Neural progenitor cell (in vitro differentiated cells): ENCODE measurements around the gene INPP4A. TPM values are rescaled to one million over a fixed set of nuclear protein-coding genes. Genes with fewer than 3 reads are reported as not detected.

ENCODE experiments used
- DNase-seq: peaks from one replicate; pipeline ENCODE4 v3.0.0-alpha.2; 2016; ENCODE audit warnings: low spot score
- H2AFZ ChIP-seq: fragments of 200-600 bp; sonication (generic); replicated peaks from 2 replicates; pipeline ENCODE4 v1.6.1; 2016; ENCODE audit warnings: antibody characterized with exemption
- H3F3A ChIP-seq: fragments of 200-600 bp; sonication (generic); 2 replicates; pipeline ENCODE4 v1.6.1; 2016; ENCODE audit warnings: antibody characterized with exemption, low read depth
- H3K27ac ChIP-seq: fragments of 200-600 bp; sonication (generic); 2 replicates; pipeline ENCODE4 v1.5.1; 2016; ENCODE audit warnings: mild to moderate bottlenecking
- H3K27me3 ChIP-seq: fragments of 200-600 bp; sonication (generic); 2 replicates; pipeline ENCODE4 v1.6.1; 2016; ENCODE audit warnings: mild to moderate bottlenecking, moderate library complexity
- H3K36me3 ChIP-seq: fragments of 200-600 bp; sonication (generic); 2 replicates; pipeline ENCODE4 v1.5.1; 2016
- H3K4me1 ChIP-seq: fragments of 200-600 bp; sonication (generic); 2 replicates; pipeline ENCODE4 v1.6.1; 2016; ENCODE audit warnings: mixed run types
- H3K4me2 ChIP-seq: fragments of 200-600 bp; sonication (generic); 2 replicates; pipeline ENCODE4 v1.6.1; 2016
- H3K4me3 ChIP-seq: fragments of 200-600 bp; sonication (generic); 2 replicates; pipeline ENCODE4 v1.5.1; 2016
- H3K79me2 ChIP-seq: fragments of 200-600 bp; sonication (generic); 2 replicates; pipeline ENCODE4 v1.6.1; 2016; ENCODE audit warnings: low read depth
- H3K9ac ChIP-seq: fragments of 200-600 bp; sonication (generic); 2 replicates; pipeline ENCODE4 v1.6.1; 2016
- H3K9me3 ChIP-seq: fragments of 200-600 bp; sonication (generic); 2 replicates; pipeline ENCODE4 v1.5.1; 2016; ENCODE audit warnings: low read depth
- H4K20me1 ChIP-seq: fragments of 200-600 bp; sonication (generic); 2 replicates; pipeline ENCODE4 v1.6.1; 2016; ENCODE audit warnings: low read depth
- H3K27ac Mint-ChIP-seq: 3 replicates; pipeline ENCODE4 v1.8.0; 2021; ENCODE audit warnings: mixed read lengths
- H3K27me3 Mint-ChIP-seq: 2 replicates; pipeline ENCODE4 v1.8.0; 2022; ENCODE audit warnings: low read depth, mild to moderate bottlenecking, inconsistent platforms, moderate library complexity, mixed read lengths; ENCODE audit not compliant: insufficient read depth
- H3K36me3 Mint-ChIP-seq: 3 replicates; pipeline ENCODE4 v1.8.0; 2021; ENCODE audit warnings: mixed read lengths
- H3K4me1 Mint-ChIP-seq: 3 replicates; pipeline ENCODE4 v1.8.0; 2021; ENCODE audit warnings: mixed read lengths
- H3K4me3 Mint-ChIP-seq: 3 replicates; pipeline ENCODE4 v1.8.0; 2021; ENCODE audit warnings: mild to moderate bottlenecking, moderate library complexity, mixed read lengths
- H3K9me3 Mint-ChIP-seq: 3 replicates; pipeline ENCODE4 v1.8.0; 2020; ENCODE audit warnings: mixed read lengths
- EZH2 ChIP-seq: fragments of 200-600 bp; sonication (generic); IDR thresholded peaks from 2 replicates; pipeline ENCODE4 v1.6.1; 2017; ENCODE audit warnings: antibody characterized with exemption, mild to moderate bottlenecking, moderate library complexity
- EZH2phosphoT487 ChIP-seq: fragments of 200-600 bp; sonication (generic); IDR thresholded peaks from 2 replicates; pipeline ENCODE4 v1.6.1; 2017; ENCODE audit warnings: antibody characterized with exemption
- total RNA-seq: library from RNA; depleted of rRNA; stranded (reverse); fragments of >200 nt; gene quantifications from 2 replicates; pipeline ENCODE4 v1.2.3, GENCODE V29; 2015; ENCODE audit warnings: low replicate concordance
- TF ChIP-seq, protein P1 (sequence below): fragments of 200-600 bp; sonication (generic); IDR thresholded peaks from 2 replicates; pipeline ENCODE4 v1.5.1; 2017; ENCODE audit warnings: antibody characterized with exemption, mild to moderate bottlenecking

INPP4A gene
- total RNA-seq, 1 donor from 2014 or later, result 35.1 TPM

- Histone ChIP-seq H3K27ac (no peak overlapping the region), H3K9ac (no peak overlapping the region), H3K27me3 (no peaks in the 10 kb centered on the region), H3K4me3 (no peak overlapping the region), H3K9me3 (no peaks in the 10 kb centered on the region), H3K4me1 (peaks cover 17% of the 10 kb centered on the region), H4K20me1 (peaks cover 17% of the 10 kb centered on the region), H3K4me2 (no peak overlapping the region), H3F3A (peaks cover 4% of the 10 kb centered on the region), H2AFZ (no peak overlapping the region), H3K79me2 (peaks cover 18% of the 10 kb centered on the region), H3K36me3 (no peaks in the 10 kb centered on the region)
- Mint-ChIP-seq H3K27me3 (no peaks in the 10 kb centered on the region), H3K36me3 (no peaks in the 10 kb centered on the region), H3K9me3 (peaks cover 2% of the 10 kb centered on the region), H3K27ac (no peak overlapping the region), H3K4me3 (no peak overlapping the region), H3K4me1 (peaks cover 30% of the 10 kb centered on the region)
- DNase-seq, result no peak
- TF ChIP-seq, protein P1, sequence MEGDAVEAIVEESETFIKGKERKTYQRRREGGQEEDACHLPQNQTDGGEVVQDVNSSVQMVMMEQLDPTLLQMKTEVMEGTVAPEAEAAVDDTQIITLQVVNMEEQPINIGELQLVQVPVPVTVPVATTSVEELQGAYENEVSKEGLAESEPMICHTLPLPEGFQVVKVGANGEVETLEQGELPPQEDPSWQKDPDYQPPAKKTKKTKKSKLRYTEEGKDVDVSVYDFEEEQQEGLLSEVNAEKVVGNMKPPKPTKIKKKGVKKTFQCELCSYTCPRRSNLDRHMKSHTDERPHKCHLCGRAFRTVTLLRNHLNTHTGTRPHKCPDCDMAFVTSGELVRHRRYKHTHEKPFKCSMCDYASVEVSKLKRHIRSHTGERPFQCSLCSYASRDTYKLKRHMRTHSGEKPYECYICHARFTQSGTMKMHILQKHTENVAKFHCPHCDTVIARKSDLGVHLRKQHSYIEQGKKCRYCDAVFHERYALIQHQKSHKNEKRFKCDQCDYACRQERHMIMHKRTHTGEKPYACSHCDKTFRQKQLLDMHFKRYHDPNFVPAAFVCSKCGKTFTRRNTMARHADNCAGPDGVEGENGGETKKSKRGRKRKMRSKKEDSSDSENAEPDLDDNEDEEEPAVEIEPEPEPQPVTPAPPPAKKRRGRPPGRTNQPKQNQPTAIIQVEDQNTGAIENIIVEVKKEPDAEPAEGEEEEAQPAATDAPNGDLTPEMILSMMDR, result no peak
- TF ChIP-seq EZH2 (no peak), EZH2phosphoT487 (no peak)
Observed at GRCh38 chr2:98441706-98442450, 2.8 kb upstream of the INPP4A start.

DNA sequence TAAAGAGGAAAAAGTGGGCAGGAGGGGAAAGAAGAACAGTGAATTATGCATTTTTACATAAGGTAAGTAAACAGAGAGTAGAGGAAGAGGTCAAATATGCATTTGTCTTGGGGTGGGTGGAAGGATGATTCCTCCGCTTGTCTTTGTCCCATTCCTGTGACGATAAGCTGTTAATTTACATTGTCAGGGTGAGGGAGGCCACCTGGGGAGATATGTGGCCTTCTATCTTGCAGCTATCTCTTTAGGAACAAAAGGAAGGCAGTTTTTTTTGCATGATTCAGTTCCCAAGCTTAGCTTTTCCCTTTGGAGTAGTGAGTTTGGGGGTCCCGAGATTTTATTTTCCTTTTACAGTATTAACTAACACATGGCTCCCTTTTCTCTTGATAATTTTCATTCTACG, 2.2 kb upstream of the INPP4A start:
- TF ChIP-seq, protein P1, result no peak
- TF ChIP-seq EZH2 (no peak), EZH2phosphoT487 (no peak)
- peaks cover 21% of the 10 kb centered on the region for H3K4me1 ChIP-seq
- no peak overlapping the region for H3K4me2 ChIP-seq
- peaks cover 23% of the 10 kb centered on the region for H4K20me1 ChIP-seq
- no peaks in the 10 kb centered on the region for H3K36me3 ChIP-seq
- DNase-seq, result no peak
- no peak overlapping the region for H3K9ac ChIP-seq
- peaks cover 24% of the 10 kb centered on the region for H3K79me2 ChIP-seq
- no peaks in the 10 kb centered on the region for H3K9me3 ChIP-seq
- no peak overlapping the region for H3K4me3 ChIP-seq
- peaks cover 4% of the 10 kb centered on the region for H3F3A ChIP-seq
- H3K36me3 Mint-ChIP-seq, result no peaks in the 10 kb centered on the region
- H2AFZ ChIP-seq, result no peak overlapping the region
- H3K27me3 ChIP-seq, result no peaks in the 10 kb centered on the region
- H3K4me3 Mint-ChIP-seq, result no peak overlapping the region
- H3K9me3 Mint-ChIP-seq, result peaks cover 2% of the 10 kb centered on the region
- H3K27ac Mint-ChIP-seq, result no peak overlapping the region
- no peak overlapping the region for H3K27ac ChIP-seq
- peaks cover 30% of the 10 kb centered on the region for H3K4me1 Mint-ChIP-seq
- H3K27me3 Mint-ChIP-seq, result no peaks in the 10 kb centered on the region

DNA sequence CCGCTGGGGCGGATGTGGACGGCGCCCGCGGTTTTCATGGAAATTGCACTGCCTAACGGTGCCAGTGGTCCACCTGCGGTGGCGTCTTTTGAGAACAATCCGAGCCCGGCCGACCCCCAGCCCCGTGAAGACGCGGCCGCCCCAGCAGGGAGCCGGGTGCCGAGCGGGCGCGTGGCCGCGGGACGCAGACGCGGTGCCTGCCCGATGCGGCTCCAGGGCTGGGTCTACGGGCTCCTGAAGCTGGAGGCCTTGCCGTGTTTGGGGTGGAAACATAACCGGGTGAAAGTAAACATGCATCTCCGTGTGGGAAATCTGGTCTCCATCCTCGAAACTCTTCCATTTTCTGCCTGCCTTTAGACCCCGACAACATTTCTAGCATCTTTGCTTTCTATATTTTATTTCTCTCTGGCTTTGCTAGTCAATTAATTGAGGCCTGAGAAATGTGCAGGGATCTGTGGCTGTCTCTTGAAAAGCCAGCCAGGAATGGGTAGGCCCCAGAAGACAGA, 572 bp downstream of the INPP4A start:
- Histone ChIP-seq H4K20me1 (peaks cover 39% of the 10 kb centered on the region), H3K27me3 (no peaks in the 10 kb centered on the region), H3K79me2 (peaks cover 52% of the 10 kb centered on the region), H3K27ac (no peak overlapping the region), H3K9ac (peak overlapping the region; percentile 48), H3K4me3 (peak overlapping the region; percentile 91), H3K4me1 (peaks cover 21% of the 10 kb centered on the region), H3F3A (peaks cover 4% of the 10 kb centered on the region), H3K36me3 (no peaks in the 10 kb centered on the region), H2AFZ (peak overlapping the region; percentile 53), H3K4me2 (peak overlapping the region; percentile 98), H3K9me3 (no peaks in the 10 kb centered on the region)
- Mint-ChIP-seq H3K27me3 (no peaks in the 10 kb centered on the region), H3K36me3 (no peaks in the 10 kb centered on the region), H3K9me3 (no peaks in the 10 kb centered on the region), H3K4me1 (peaks cover 34% of the 10 kb centered on the region), H3K4me3 (peak overlapping the region; percentile 97), H3K27ac (peak overlapping the region; percentile 64)
- TF ChIP-seq EZH2, result no peak
- no peak for TF ChIP-seq EZH2phosphoT487
- TF ChIP-seq, protein P1, result no peak
- DNase-seq, result no peak
